ENCODE data around the gene USP47.

DNA sequence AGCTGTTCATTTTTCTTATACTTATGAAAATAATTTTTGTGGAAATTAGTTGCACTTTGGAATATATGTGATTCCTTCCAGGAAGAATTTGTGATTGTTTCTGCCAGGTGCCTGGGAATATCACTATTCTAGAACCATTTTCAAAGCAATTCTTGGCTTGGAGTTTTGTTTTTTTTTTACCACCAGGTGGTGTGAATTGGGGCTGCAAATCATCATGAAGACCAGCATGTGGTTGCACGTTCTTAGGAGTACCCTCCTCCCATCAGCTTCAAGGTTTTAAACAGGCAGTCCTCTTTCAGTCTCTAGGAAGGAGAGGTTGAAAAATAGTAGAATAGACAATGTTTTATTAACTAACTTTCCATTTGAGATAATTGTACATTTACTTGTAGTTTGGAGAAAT is 25.9 kb downstream of the USP47 start:
- TF ChIP-seq CTCF (IDR thresholded peaks at IDR 0.05; ENCODE audit: low read depth, low read length) (no peak), MAX (IDR thresholded peaks at IDR 0.05; ENCODE audit: low read depth, low read length) (no peak)
